Fibroblast of lung (primary cell): ENCODE data around the gene NPNT.

Source experiments
- EZH2 ChIP-seq: IDR thresholded peaks from 2 replicates; pipeline ENCODE4 v1.5.1; 2012; ENCODE audit warnings: low read length, control low read depth, mild to moderate bottlenecking; ENCODE audit errors: missing control alignments
- TF ChIP-seq, protein P1 (sequence below), 2 donors: IDR thresholded peaks in 1 of 2; conservative IDR thresholded peaks in 1 of 2; 1 replicate in 1 of 2; 2 replicates in 1 of 2; pipeline ENCODE4 v1.5.1; 2011 to 2012; ENCODE audit warnings: low read length in 2 of 2, control low read depth in 1 of 2, inconsistent platforms in 1 of 2, low read depth in 1 of 2, mild to moderate bottlenecking in 1 of 2

DNA sequence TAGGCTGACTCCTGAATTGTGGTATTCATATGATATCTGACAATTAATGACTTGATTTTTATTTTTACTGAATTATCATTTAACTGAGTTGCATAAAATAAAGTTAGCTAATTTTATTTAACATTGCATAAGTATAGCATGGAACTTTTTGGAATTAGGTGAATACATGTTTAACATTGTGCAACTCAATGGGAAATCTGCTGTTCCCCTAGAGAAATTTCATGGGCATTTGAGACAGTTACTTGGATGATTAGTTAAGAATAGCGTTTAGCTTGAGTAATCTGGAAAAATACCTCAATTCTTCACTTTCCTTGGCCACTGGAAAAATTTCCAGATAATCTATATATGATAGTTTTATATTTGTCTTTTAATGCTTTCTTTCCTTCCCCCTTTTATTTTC, 42.5 kb downstream of the NPNT start:
- TF ChIP-seq, protein P1, sequence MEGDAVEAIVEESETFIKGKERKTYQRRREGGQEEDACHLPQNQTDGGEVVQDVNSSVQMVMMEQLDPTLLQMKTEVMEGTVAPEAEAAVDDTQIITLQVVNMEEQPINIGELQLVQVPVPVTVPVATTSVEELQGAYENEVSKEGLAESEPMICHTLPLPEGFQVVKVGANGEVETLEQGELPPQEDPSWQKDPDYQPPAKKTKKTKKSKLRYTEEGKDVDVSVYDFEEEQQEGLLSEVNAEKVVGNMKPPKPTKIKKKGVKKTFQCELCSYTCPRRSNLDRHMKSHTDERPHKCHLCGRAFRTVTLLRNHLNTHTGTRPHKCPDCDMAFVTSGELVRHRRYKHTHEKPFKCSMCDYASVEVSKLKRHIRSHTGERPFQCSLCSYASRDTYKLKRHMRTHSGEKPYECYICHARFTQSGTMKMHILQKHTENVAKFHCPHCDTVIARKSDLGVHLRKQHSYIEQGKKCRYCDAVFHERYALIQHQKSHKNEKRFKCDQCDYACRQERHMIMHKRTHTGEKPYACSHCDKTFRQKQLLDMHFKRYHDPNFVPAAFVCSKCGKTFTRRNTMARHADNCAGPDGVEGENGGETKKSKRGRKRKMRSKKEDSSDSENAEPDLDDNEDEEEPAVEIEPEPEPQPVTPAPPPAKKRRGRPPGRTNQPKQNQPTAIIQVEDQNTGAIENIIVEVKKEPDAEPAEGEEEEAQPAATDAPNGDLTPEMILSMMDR (conservative IDR thresholded peaks at IDR 0.05 in 1 of 2, IDR thresholded peaks at IDR 0.05 in 1 of 2; ENCODE audit: low read depth in 1 of 2, low read length in 2 of 2) = no peak
- TF ChIP-seq EZH2 = no peak
